ENCODE data around the gene TPRG1L. TPM values are rescaled to one million over a fixed set of nuclear protein-coding genes. Genes with fewer than 3 reads are reported as not detected.

TPRG1L gene
- total RNA-seq, 1 experiment from 2014 or later, result 32.0 TPM

DNA sequence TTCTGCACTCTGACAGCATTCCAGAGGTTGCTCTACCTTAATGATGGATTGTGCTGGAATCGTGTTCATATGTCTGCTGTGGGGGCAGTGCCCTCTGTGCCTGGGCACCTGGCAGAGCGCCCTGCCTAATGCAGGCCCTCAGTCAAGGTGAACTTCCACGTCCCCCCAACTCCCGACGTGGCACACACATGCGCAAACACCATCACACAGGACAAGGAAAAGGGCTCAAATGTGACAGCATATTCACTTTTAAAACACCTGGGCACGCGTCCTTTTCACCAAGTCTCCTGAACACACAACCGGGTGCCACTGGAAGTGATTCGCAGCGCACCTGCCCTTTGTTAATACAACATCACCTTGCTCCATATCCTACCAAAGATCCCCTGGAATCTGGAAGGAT lies 11.7 kb downstream of the TPRG1L start:
- DNase-seq, result no peak
- ChIA-PET POLR2A (ENCODE audit: unreplicated experiment) (no interaction called here), CTCF (no interaction called here)
- Histone ChIP-seq H2AFZ (ENCODE audit: low read length) (no peak overlapping the region), H3K79me2 (ENCODE audit: low read length) (no peaks in the 10 kb centered on the region), H3K27me3 (ENCODE audit: low read length) (no peaks in the 10 kb centered on the region), H3K9me2 (replicated peaks; ENCODE audit: low read length) (no peaks in the 10 kb centered on the region), H3K27ac (ENCODE audit: low read length) (no peak overlapping the region), H3F3A (ENCODE audit: low read length, unreplicated experiment) (no peaks in the 10 kb centered on the region), H3K4me3 (ENCODE audit: low read length) (no peak overlapping the region), H4K20me1 (ENCODE audit: low read length) (no peaks in the 10 kb centered on the region), H3K36me3 (ENCODE audit: low read depth, low read length) (peaks cover 38% of the 10 kb centered on the region), H3K9me3 (ENCODE audit: low read length) (no peaks in the 10 kb centered on the region), H3K9ac (ENCODE audit: low read length) (no peak overlapping the region), H3K4me2 (ENCODE audit: low read length) (no peak overlapping the region), H3K4me1 (ENCODE audit: insufficient read depth, low read length) (no peaks in the 10 kb centered on the region)
- BruUV-seq (replicated peaks), result no TSS peak
- no peak for ATAC-seq
- intact Hi-C loops (cut with micrococcal nuclease), result no loop called here
- no peak for TF ChIP-seq EZH2 (IDR thresholded peaks at IDR 0.05; ENCODE audit: low read length, unreplicated experiment)

DNA sequence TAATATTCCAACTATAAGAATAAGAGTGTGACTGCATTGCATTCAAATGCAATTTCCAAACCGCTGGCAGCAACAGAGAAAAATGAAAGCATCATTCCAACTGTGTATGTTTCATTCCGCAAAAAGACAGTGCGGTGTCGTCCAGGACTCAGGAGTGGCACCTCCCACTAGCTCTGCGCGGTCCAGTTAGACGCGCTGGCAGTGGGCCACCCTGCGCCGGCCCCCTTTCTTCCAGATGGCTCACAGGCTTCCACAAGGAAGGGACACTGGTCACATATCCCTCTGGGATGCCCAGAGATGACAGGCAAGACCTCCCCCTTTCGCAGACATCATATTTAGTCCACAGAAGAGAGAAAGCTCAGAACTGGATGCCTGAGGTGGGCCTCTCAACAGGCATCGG lies 13.2 kb downstream of the TPRG1L start:
- POLR2A ChIA-PET (ENCODE audit: unreplicated experiment), result no interaction called here

DNA sequence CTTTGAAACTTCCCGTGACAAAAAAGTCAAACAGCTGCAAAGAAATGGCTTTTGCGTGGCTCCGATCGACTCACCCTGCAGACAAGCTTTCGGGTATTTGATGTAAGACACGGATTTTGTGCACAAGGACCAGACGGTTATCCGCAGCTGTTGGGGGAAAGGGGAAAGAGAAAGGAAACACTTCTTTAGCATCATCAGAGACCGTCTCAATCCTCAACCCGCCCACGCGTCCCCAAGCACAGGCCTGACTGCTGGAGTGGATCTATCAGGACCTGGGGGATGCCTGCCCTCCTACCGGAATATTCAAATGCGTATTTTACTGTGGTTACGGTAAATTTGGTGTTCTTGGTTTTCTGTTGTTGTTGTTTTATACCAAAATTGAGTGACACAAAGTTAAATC lies 13.9 kb downstream of the TPRG1L start:
- no peak overlapping the region for H2AFZ ChIP-seq (ENCODE audit: low read length)
- ATAC-seq, result no peak
- no peaks in the 10 kb centered on the region for H3F3A ChIP-seq (ENCODE audit: low read length, unreplicated experiment)
- no peak overlapping the region for H3K9ac ChIP-seq (ENCODE audit: low read length)
- BruUV-seq (replicated peaks), result no TSS peak
- H3K9me3 ChIP-seq (ENCODE audit: low read length), result no peaks in the 10 kb centered on the region
- CTCF ChIA-PET, result no interaction called here
- H3K79me2 ChIP-seq (ENCODE audit: low read length), result no peaks in the 10 kb centered on the region
- H3K4me3 ChIP-seq (ENCODE audit: low read length), result no peak overlapping the region
- intact Hi-C loops (cut with micrococcal nuclease), result no loop called here
- H3K4me2 ChIP-seq (ENCODE audit: low read length), result no peak overlapping the region
- no peaks in the 10 kb centered on the region for H4K20me1 ChIP-seq (ENCODE audit: low read length)
- H3K36me3 ChIP-seq (ENCODE audit: low read depth, low read length), result peaks cover 35% of the 10 kb centered on the region
- POLR2A ChIA-PET (ENCODE audit: unreplicated experiment), result no interaction called here
- TF ChIP-seq, protein P1, sequence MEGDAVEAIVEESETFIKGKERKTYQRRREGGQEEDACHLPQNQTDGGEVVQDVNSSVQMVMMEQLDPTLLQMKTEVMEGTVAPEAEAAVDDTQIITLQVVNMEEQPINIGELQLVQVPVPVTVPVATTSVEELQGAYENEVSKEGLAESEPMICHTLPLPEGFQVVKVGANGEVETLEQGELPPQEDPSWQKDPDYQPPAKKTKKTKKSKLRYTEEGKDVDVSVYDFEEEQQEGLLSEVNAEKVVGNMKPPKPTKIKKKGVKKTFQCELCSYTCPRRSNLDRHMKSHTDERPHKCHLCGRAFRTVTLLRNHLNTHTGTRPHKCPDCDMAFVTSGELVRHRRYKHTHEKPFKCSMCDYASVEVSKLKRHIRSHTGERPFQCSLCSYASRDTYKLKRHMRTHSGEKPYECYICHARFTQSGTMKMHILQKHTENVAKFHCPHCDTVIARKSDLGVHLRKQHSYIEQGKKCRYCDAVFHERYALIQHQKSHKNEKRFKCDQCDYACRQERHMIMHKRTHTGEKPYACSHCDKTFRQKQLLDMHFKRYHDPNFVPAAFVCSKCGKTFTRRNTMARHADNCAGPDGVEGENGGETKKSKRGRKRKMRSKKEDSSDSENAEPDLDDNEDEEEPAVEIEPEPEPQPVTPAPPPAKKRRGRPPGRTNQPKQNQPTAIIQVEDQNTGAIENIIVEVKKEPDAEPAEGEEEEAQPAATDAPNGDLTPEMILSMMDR (conservative IDR thresholded peaks at IDR 0.05; ENCODE audit: low read depth, low read length), result no peak
- TF ChIP-seq EZH2phosphoT487 (IDR thresholded peaks at IDR 0.05; ENCODE audit: borderline replicate concordance, low read length), result no peak
- no peaks in the 10 kb centered on the region for H3K4me1 ChIP-seq (ENCODE audit: insufficient read depth, low read length)
- H3K9me2 ChIP-seq (replicated peaks; ENCODE audit: low read length), result no peaks in the 10 kb centered on the region
- DNase-seq, result no peak
- no peaks in the 10 kb centered on the region for H3K27me3 ChIP-seq (ENCODE audit: low read length)
- H3K27ac ChIP-seq (ENCODE audit: low read length), result no peak overlapping the region

More for the DNA sequence above, 13.2 kb downstream of the TPRG1L start:
- H3K27ac ChIP-seq (ENCODE audit: low read length), result no peak overlapping the region
- CTCF ChIA-PET, result no interaction called here
- intact Hi-C loops (cut with micrococcal nuclease), result no loop called here
- H4K20me1 ChIP-seq (ENCODE audit: low read length), result no peaks in the 10 kb centered on the region
- ATAC-seq (no peak), DNase-seq (no peak)
- BruUV-seq (replicated peaks), result no TSS peak
- H3K9ac ChIP-seq (ENCODE audit: low read length), result no peak overlapping the region
- H3K9me2 ChIP-seq (replicated peaks; ENCODE audit: low read length), result no peaks in the 10 kb centered on the region
- H3K79me2 ChIP-seq (ENCODE audit: low read length), result no peaks in the 10 kb centered on the region
- no peak overlapping the region for H2AFZ ChIP-seq (ENCODE audit: low read length)
- H3K36me3 ChIP-seq (ENCODE audit: low read depth, low read length), result peaks cover 37% of the 10 kb centered on the region
- no peak overlapping the region for H3K4me2 ChIP-seq (ENCODE audit: low read length)
- no peaks in the 10 kb centered on the region for H3F3A ChIP-seq (ENCODE audit: low read length, unreplicated experiment)
- H3K4me3 ChIP-seq (ENCODE audit: low read length), result no peak overlapping the region
- H3K9me3 ChIP-seq (ENCODE audit: low read length), result no peaks in the 10 kb centered on the region
- no peak for TF ChIP-seq EZH2 (IDR thresholded peaks at IDR 0.05; ENCODE audit: low read length, unreplicated experiment)
- no peak for TF ChIP-seq EZH2phosphoT487 (IDR thresholded peaks at IDR 0.05; ENCODE audit: borderline replicate concordance, low read length)
- TF ChIP-seq, protein P1 (conservative IDR thresholded peaks at IDR 0.05; ENCODE audit: low read depth, low read length), result no peak
- H3K4me1 ChIP-seq (ENCODE audit: insufficient read depth, low read length), result no peaks in the 10 kb centered on the region
- H3K27me3 ChIP-seq (ENCODE audit: low read length), result no peaks in the 10 kb centered on the region
